H9 (cell line): ENCODE measurements around the gene LRIF1. TPM values are rescaled to one million over a fixed set of nuclear protein-coding genes. Genes with fewer than 3 reads are reported as not detected.

Experiments
- DNase-seq: peaks from one replicate; pipeline ENCODE4 v3.0.0-alpha.2; 2017
- H2AFZ ChIP-seq: one replicate; pipeline ENCODE4 v1.6.1; 2013; ENCODE audit warnings: mild to moderate bottlenecking, low read length, control low read depth, moderate library complexity
- H2AK5ac ChIP-seq: 2 replicates; pipeline ENCODE4 v1.6.1; 2013; ENCODE audit warnings: low read length, control low read depth, mixed read lengths; ENCODE audit not compliant: insufficient read length
- H2BK120ac ChIP-seq: one replicate; pipeline ENCODE4 v1.6.1; 2013; ENCODE audit warnings: low read depth, mild to moderate bottlenecking, low read length, control low read depth, inconsistent platforms; ENCODE audit not compliant: poor library complexity, severe bottlenecking
- H2BK12ac ChIP-seq: 2 replicates; pipeline ENCODE4 v1.6.1; 2013; ENCODE audit warnings: low read length, control low read depth, mixed read lengths, low read depth; ENCODE audit not compliant: insufficient read length
- H2BK15ac ChIP-seq: 2 replicates; pipeline ENCODE4 v1.6.1; 2013; ENCODE audit warnings: low read depth, low read length, control low read depth
- H2BK20ac ChIP-seq: one replicate; pipeline ENCODE4 v1.6.1; 2013; ENCODE audit warnings: low read depth, mild to moderate bottlenecking, low read length, control low read depth, inconsistent platforms; ENCODE audit not compliant: poor library complexity, severe bottlenecking
- H2BK5ac ChIP-seq: 2 replicates; pipeline ENCODE4 v1.6.1; 2013; ENCODE audit warnings: low read length, control low read depth, mixed read lengths; ENCODE audit not compliant: insufficient read length
- H3K14ac ChIP-seq: 2 replicates; pipeline ENCODE4 v1.6.1; 2013; ENCODE audit warnings: low read length, control low read depth; ENCODE audit not compliant: insufficient read depth
- H3K18ac ChIP-seq: 2 replicates; pipeline ENCODE4 v1.6.1; 2013; ENCODE audit warnings: low read depth, mild to moderate bottlenecking, mixed read lengths, low read length, control low read depth; ENCODE audit not compliant: insufficient read length
- H3K23ac ChIP-seq: 2 replicates; pipeline ENCODE4 v1.6.1; 2013; ENCODE audit warnings: low read length, control low read depth, mixed read lengths, low read depth; ENCODE audit not compliant: insufficient read length
- H3K23me2 ChIP-seq: 2 replicates; pipeline ENCODE4 v1.6.1; 2013; ENCODE audit warnings: low read depth, mild to moderate bottlenecking, mixed read lengths, low read length, control low read depth; ENCODE audit not compliant: insufficient read length, poor library complexity, severe bottlenecking
- H3K27ac ChIP-seq: 2 replicates; pipeline ENCODE4 v1.5.1; 2013; ENCODE audit warnings: low read length, control low read depth, mixed read lengths, low read depth; ENCODE audit not compliant: insufficient read length
- H3K27me3 ChIP-seq: 2 replicates; pipeline ENCODE4 v1.6.1; 2013; ENCODE audit warnings: low read length, control low read depth, inconsistent platforms; ENCODE audit not compliant: insufficient read depth
- H3K4ac ChIP-seq: 2 replicates; pipeline ENCODE4 v1.6.1; 2013; ENCODE audit warnings: low read depth, mild to moderate bottlenecking, control low read depth, inconsistent platforms, low read length, moderate library complexity
- H3K4me1 ChIP-seq: 2 replicates; pipeline ENCODE4 v1.6.1; 2013; ENCODE audit warnings: low read length, control low read depth, inconsistent platforms; ENCODE audit not compliant: insufficient read depth
- H3K4me2 ChIP-seq: 2 replicates; pipeline ENCODE4 v1.6.1; 2013; ENCODE audit warnings: low read length, control low read depth, mixed read lengths; ENCODE audit not compliant: insufficient read length, insufficient read depth
- H3K56ac ChIP-seq: 2 replicates; pipeline ENCODE4 v1.6.1; 2013; ENCODE audit warnings: low read depth, mild to moderate bottlenecking, mixed read lengths, low read length, control low read depth; ENCODE audit not compliant: insufficient read length
- H3K79me1 ChIP-seq: 2 replicates; pipeline ENCODE4 v1.6.1; 2013; ENCODE audit warnings: low read depth, mild to moderate bottlenecking, moderate library complexity, low read length, control low read depth, inconsistent platforms; ENCODE audit not compliant: insufficient read depth, poor library complexity, severe bottlenecking
- H3K79me2 ChIP-seq: 2 replicates; pipeline ENCODE4 v1.6.1; 2013; ENCODE audit warnings: low read length, control low read depth, inconsistent platforms; ENCODE audit not compliant: insufficient read depth
- H3K9ac ChIP-seq: 2 replicates; pipeline ENCODE4 v1.6.1; 2013; ENCODE audit warnings: low read length, control low read depth, mixed read lengths; ENCODE audit not compliant: insufficient read length; ENCODE audit errors: extremely low read depth
- H3K9me3 ChIP-seq: one replicate; pipeline ENCODE4 v1.6.1; 2013; ENCODE audit warnings: low read depth, low read length, inconsistent platforms; ENCODE audit not compliant: control insufficient read depth
- H3T11ph ChIP-seq: one replicate; pipeline ENCODE4 v1.6.1; 2013; ENCODE audit warnings: mild to moderate bottlenecking, low read length, control low read depth, inconsistent platforms
- H4K20me1 ChIP-seq: one replicate; pipeline ENCODE4 v1.6.1; 2013; ENCODE audit not compliant: control insufficient read depth, insufficient read length, insufficient read depth
- H4K5ac ChIP-seq: 2 replicates; pipeline ENCODE4 v1.6.1; 2013; ENCODE audit warnings: low read depth, mild to moderate bottlenecking, mixed read lengths, low read length, control low read depth; ENCODE audit not compliant: insufficient read length
- H4K8ac ChIP-seq: replicated peaks from 2 replicates; pipeline ENCODE4 v1.6.1; 2013; ENCODE audit warnings: low read length, control low read depth, mixed read lengths, low read depth; ENCODE audit not compliant: insufficient read length
- H4K91ac ChIP-seq: 2 replicates; pipeline ENCODE4 v1.6.1; 2013; ENCODE audit warnings: low read depth, mild to moderate bottlenecking, moderate library complexity, mixed read lengths, low read length, control low read depth; ENCODE audit not compliant: insufficient read length
- H3K27ac Mint-ChIP-seq, 3 experiments: 2 replicates in 2 of 3; 3 replicates in 1 of 3; pipeline ENCODE4 v1.8.0; 2020 to 2021; ENCODE audit warnings: mixed read lengths in 3 of 3, mild to moderate bottlenecking in 1 of 3, moderate library complexity in 1 of 3
- H3K27me3 Mint-ChIP-seq: 2 replicates; pipeline ENCODE4 v1.8.0; 2021; ENCODE audit warnings: low read depth, mild to moderate bottlenecking, moderate library complexity, mixed read lengths
- H3K36me3 Mint-ChIP-seq, 3 experiments: 2 replicates in 2 of 3; 3 replicates in 1 of 3; pipeline ENCODE4 v1.8.0; 2020 to 2021; ENCODE audit warnings: low read depth in 3 of 3, mixed read lengths in 3 of 3; ENCODE audit not compliant: insufficient read depth in 1 of 3
- H3K4me1 Mint-ChIP-seq, 2 experiments: 2 replicates each; pipeline ENCODE4 v1.8.0; 2020; ENCODE audit warnings: mixed read lengths in 2 of 2
- H3K4me3 Mint-ChIP-seq, 2 experiments: 2 replicates in 1 of 2; 3 replicates in 1 of 2; pipeline ENCODE4 v1.8.0; 2020 to 2021; ENCODE audit warnings: mild to moderate bottlenecking in 2 of 2, mixed read lengths in 2 of 2, moderate library complexity in 1 of 2
- H3K9me3 Mint-ChIP-seq, 2 experiments: 2 replicates in 1 of 2; 3 replicates in 1 of 2; pipeline ENCODE4 v1.8.0; 2020; ENCODE audit warnings: mild to moderate bottlenecking in 2 of 2, mixed read lengths in 2 of 2, moderate library complexity in 1 of 2
- total RNA-seq: library from RNA; stranded (reverse); gene quantifications from 2 replicates; pipeline ENCODE4 v1.2.1, GENCODE V29; 2021
- TF ChIP-seq, protein P1 (sequence below): fragments of 200-600 bp; sonication (generic); conservative IDR thresholded peaks from 3 replicates; pipeline ENCODE4 v1.8.0; 2021; ENCODE audit warnings: antibody characterized with exemption, mild to moderate bottlenecking

The LRIF1 gene
- total RNA-seq, 1 experiment from 2014 or later: 13.6 TPM

GRCh38 chr1:110986407-110986891 is 22.7 kb upstream of the LRIF1 start:
- Histone ChIP-seq H3K79me1 (no peaks in the 10 kb centered on the region), H3K4me1 (no peaks in the 10 kb centered on the region), H4K5ac (no peak overlapping the region), H4K91ac (no peak overlapping the region), H3K79me2 (no peaks in the 10 kb centered on the region), H3K18ac (no peak overlapping the region), H3K14ac (no peak overlapping the region), H2BK20ac (no peak overlapping the region), H3K4me2 (no peak overlapping the region), H3K9ac (no peak overlapping the region), H3K23ac (no peak overlapping the region), H2BK12ac (no peak overlapping the region), H2BK120ac (no peak overlapping the region), H2BK5ac (no peak overlapping the region), H2AK5ac (no peak overlapping the region), H2BK15ac (no peak overlapping the region), H4K8ac (no peak overlapping the region), H3K9me3 (no peaks in the 10 kb centered on the region), H4K20me1 (no peaks in the 10 kb centered on the region), H3K56ac (no peak overlapping the region), H3T11ph (no peak overlapping the region), H3K4ac (no peak overlapping the region), H2AFZ (no peak overlapping the region), H3K27ac (no peak overlapping the region), H3K23me2 (no peaks in the 10 kb centered on the region), H3K27me3 (no peaks in the 10 kb centered on the region)
- H3K27ac Mint-ChIP-seq: no peak overlapping the region
- peaks cover 0 to under 1% of the 10 kb centered on the region in 2 experiments; a peak in 1 of 4 replicates for H3K4me1 Mint-ChIP-seq
- peaks cover 15% of the 10 kb centered on the region for H3K27me3 Mint-ChIP-seq
- TF ChIP-seq, protein P1, sequence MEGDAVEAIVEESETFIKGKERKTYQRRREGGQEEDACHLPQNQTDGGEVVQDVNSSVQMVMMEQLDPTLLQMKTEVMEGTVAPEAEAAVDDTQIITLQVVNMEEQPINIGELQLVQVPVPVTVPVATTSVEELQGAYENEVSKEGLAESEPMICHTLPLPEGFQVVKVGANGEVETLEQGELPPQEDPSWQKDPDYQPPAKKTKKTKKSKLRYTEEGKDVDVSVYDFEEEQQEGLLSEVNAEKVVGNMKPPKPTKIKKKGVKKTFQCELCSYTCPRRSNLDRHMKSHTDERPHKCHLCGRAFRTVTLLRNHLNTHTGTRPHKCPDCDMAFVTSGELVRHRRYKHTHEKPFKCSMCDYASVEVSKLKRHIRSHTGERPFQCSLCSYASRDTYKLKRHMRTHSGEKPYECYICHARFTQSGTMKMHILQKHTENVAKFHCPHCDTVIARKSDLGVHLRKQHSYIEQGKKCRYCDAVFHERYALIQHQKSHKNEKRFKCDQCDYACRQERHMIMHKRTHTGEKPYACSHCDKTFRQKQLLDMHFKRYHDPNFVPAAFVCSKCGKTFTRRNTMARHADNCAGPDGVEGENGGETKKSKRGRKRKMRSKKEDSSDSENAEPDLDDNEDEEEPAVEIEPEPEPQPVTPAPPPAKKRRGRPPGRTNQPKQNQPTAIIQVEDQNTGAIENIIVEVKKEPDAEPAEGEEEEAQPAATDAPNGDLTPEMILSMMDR: no peak
- peaks cover 42 to 44% of the 10 kb centered on the region in 2 experiments for H3K9me3 Mint-ChIP-seq
- H3K36me3 Mint-ChIP-seq: no peaks in the 10 kb centered on the region
- H3K4me3 Mint-ChIP-seq: no peak overlapping the region
- no peak for DNase-seq
